Measurements from ENCODE around the gene IL12RB2. TPM values are rescaled to one million over a fixed set of nuclear protein-coding genes. Genes with fewer than 3 reads are reported as not detected.
A peak's percentile ranks its signal among the peaks of the same experiment; 100 is the strongest.
"Not testable (repeated sequence)": the region's sequence is repeated elsewhere in the genome, so short reads cannot be mapped to it uniquely, and the experiment has no call there.

Gene IL12RB2
- polyA plus RNA-seq, 1 of the 3 experiments (the other 2 are of a cell fraction): not detected

DNA sequence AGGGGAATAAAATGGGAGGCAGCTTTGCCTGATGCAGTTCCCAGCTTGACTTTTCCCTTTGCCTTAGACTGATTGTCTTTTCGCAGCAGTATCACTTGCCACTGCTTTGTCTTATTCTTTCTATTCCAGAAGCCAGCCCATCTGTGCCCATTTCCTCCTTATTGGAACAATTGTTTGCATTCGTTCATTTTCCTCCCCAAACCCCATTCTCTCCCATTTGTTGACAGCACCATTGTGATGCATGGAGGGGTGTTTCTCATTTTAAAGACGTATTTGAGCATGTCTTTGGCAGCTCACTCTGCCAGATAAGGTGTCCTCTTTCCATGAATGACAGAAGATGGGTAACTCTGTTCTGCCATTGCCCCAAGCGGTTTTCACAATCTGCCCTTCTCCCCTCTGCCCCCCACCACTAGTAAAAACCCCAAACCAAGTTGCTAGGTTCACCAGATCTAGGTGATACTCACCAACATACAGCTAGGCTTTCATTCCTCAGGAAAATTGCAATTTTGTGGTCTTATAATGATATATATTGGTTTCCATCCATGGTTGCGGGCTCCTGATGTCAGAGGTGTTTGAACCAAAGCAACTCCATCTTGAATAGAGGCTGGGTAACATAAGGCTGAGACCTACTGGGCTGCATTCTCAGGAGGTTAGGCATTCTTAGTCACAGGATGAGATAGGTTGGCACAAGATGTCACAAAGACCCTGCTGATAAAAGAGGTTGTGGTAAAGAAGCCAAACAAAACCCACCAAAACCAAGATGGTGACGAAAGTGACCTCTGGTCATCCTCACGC, 91.7 kb downstream of the IL12RB2 start:
- ChIA-PET POLR2A (no interaction called here), CTCF (interaction anchor here (0.7 to 1.0 kb wide), 2 partner anchors 27 to 289 kb away, joined by 3 read pairs; no protein-coding TSS in a partner anchor)
- no peak overlapping the region for H3K4me3 ChIP-seq (ENCODE audit: low read depth in 2 of 2, low read length in 1 of 2)

DNA sequence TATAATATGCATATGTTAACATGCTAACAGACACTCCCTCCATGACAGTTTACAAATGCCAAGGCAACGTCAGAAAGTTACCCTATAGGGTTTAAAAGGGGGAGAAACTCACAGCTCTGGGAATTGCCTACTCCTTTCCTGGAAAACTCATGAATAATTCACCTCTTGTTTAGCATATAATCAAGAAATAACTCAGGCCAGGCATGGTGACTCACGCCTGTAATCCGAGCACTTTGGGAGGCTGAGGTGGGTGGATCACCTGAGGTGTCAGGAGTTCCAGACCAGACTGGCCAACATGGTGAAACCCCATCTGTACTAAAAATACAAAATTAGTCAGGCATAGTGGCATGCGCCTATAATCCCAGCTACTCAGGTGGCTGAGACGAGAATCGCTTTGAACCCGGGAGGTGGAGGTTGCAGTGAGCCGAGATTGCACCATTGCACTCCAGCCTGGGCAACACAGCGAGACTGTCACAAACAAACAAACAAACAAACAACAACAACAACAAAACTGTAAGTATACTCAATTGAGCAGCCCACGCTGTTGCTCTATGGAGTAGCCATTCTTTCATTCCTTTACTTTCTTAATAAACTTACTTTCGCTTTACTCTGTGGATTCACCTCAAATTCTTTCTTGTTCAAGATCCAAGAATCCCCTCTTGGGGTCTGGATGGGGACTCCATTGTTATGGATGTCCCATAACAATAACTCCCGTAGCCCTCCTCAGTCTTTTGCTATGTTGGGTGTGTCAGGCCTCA, 92.5 kb downstream of the IL12RB2 start:
- H3K9ac ChIP-seq; H3K79me2 ChIP-seq (ENCODE audit: insufficient read depth); H3K9me3 ChIP-seq; H3K27ac ChIP-seq (ENCODE audit: low read depth in 2 of 2, low read length in 1 of 2); H3F3A ChIP-seq (replicated peaks; ENCODE audit: insufficient read depth); H3K4me1 ChIP-seq (ENCODE audit: control insufficient read depth in 1 of 2, insufficient read depth in 2 of 2, low read depth in 1 of 2, low read length in 1 of 2); H2AFZ ChIP-seq (ENCODE audit: low read depth); H3K36me3 ChIP-seq (replicated peaks in 1 of 2; ENCODE audit: control insufficient read depth in 1 of 2, insufficient read depth in 2 of 2, low read length in 1 of 2); H4K20me1 ChIP-seq (ENCODE audit: insufficient read depth); DNase-seq; H3K9me2 ChIP-seq; H3K4me3 ChIP-seq (ENCODE audit: low read depth in 2 of 2, low read length in 1 of 2); H3K27me3 ChIP-seq (ENCODE audit: insufficient read depth); H3K4me2 ChIP-seq; POLR2A ChIA-PET: not testable (repeated sequence)
- CTCF ChIA-PET: interaction anchor here (0.7 to 1.1 kb wide), 2 partner anchors 100 to 290 kb away, joined by 3 to 4 read pairs; no protein-coding TSS in a partner anchor
- WGBS (ENCODE audit: low lambda C conversion rate): 83% methylated on average over 12 of the region's 12 CpGs
- TF ChIP-seq MEF2A (IDR thresholded peaks at IDR 0.05; ENCODE audit: borderline replicate concordance, low read depth): peak; percentile 33; the same call in 1 of the 2 replicates

More for the DNA sequence above, 91.7 kb downstream of the IL12RB2 start:
- TF ChIP-seq SIN3A (IDR thresholded peaks at IDR 0.05; ENCODE audit: borderline replicate concordance, low read depth, low read length): no peak
- TF ChIP-seq RXRA (IDR thresholded peaks at IDR 0.05; ENCODE audit: borderline replicate concordance, low read depth): no peak
- no peak for TF ChIP-seq MEF2A (IDR thresholded peaks at IDR 0.05; ENCODE audit: borderline replicate concordance, low read depth)
- no peak for TF ChIP-seq TCF12 (IDR thresholded peaks at IDR 0.05)
- TF ChIP-seq RAD21 (IDR thresholded peaks at IDR 0.05; ENCODE audit: low read length): no peak
- no peak for TF ChIP-seq TAF1 (IDR thresholded peaks at IDR 0.05; ENCODE audit: borderline replicate concordance, low read depth, low read length)
- TF ChIP-seq EZH2phosphoT487 (IDR thresholded peaks at IDR 0.05; ENCODE audit: borderline replicate concordance, low read depth): no peak
- TF ChIP-seq USF1 (IDR thresholded peaks at IDR 0.05; ENCODE audit: borderline replicate concordance, low read depth): no peak
- no peak for TF ChIP-seq EP300 (IDR thresholded peaks at IDR 0.05; ENCODE audit: borderline replicate concordance in 1 of 2, low read depth in 1 of 2, low read length in 1 of 2)
- no peak for TF ChIP-seq JUND (IDR thresholded peaks at IDR 0.05)
- Histone ChIP-seq H3K27ac (ENCODE audit: low read depth in 2 of 2, low read length in 1 of 2) (no peak overlapping the region), H4K20me1 (ENCODE audit: insufficient read depth) (no peaks in the 10 kb centered on the region), H3K36me3 (replicated peaks in 1 of 2; ENCODE audit: control insufficient read depth in 1 of 2, insufficient read depth in 2 of 2, low read length in 1 of 2) (no peaks in the 10 kb centered on the region), H3K9ac (no peak overlapping the region), H3K27me3 (ENCODE audit: insufficient read depth) (no peaks in the 10 kb centered on the region), H3K9me3 (no peaks in the 10 kb centered on the region), H2AFZ (ENCODE audit: low read depth) (no peak overlapping the region), H3K79me2 (ENCODE audit: insufficient read depth) (no peaks in the 10 kb centered on the region), H3K9me2 (no peaks in the 10 kb centered on the region), H3K4me1 (ENCODE audit: control insufficient read depth in 1 of 2, insufficient read depth in 2 of 2, low read depth in 1 of 2, low read length in 1 of 2) (no peaks in the 10 kb centered on the region; a peak in 1 of 4 replicates), H3F3A (replicated peaks; ENCODE audit: insufficient read depth) (peaks cover 4% of the 10 kb centered on the region), H3K4me2 (no peak overlapping the region)
- WGBS (ENCODE audit: low lambda C conversion rate): 88% methylated on average over 7 of the region's 7 CpGs
- DNase-seq: no peak

Data from SK-N-SH (cell line).